ENCODE results near the gene FPGS.
A peak's percentile ranks its signal among the peaks of the same experiment; 100 is the strongest.

Gene FPGS

DNA sequence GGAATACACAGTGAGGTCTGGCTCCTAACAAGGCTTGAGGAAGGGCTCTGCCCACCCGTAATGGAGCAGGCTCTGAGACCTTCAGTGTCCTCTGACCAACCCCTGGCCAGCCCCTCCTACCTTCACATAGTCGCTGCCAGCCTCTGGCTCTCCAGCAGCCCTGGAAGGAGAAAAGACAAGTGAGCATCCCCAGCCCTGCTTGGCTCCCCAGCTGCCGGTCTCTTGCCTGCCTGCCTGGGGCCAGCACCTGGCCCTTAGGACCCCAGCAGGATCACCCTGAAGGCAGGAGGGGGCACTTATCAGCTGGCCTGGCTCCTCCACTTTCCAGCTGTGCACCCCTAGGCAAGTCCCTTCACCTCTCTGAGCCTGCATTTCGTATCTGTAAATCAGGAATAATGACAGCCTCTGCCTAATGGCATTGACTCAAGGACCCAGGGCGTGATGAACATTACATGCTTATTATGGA, 41.2 kb upstream of the FPGS start:
- TF ChIP-seq Cebpa-rat (IDR thresholded peaks at IDR 0.05) = no peak
- H3K36me3 ChIP-seq = peaks cover 98% of the 10 kb centered on the region
- no peak overlapping the region for H3K4me3 ChIP-seq
- H3K4me1 ChIP-seq = peaks cover 35% of the 10 kb centered on the region
- no peak overlapping the region for H3K9ac ChIP-seq
- peaks cover 97% of the 10 kb centered on the region for H4K20me1 ChIP-seq
- no peaks in the 10 kb centered on the region for H3K27me3 ChIP-seq
- H3K27ac ChIP-seq = no peak overlapping the region
- no peaks in the 10 kb centered on the region for H3K9me3 ChIP-seq
- no peak overlapping the region for H3K4me2 ChIP-seq

GRCh38 chr9:127762111-127762676, 40.5 kb upstream of the FPGS start:
- Histone ChIP-seq H3K9me3 (no peaks in the 10 kb centered on the region), H3K27ac (peak overlapping the region; percentile 16; the same call in 1 of the 2 replicates), H3K9ac (no peak overlapping the region), H3K4me2 (0 out of 2 replicates have a peak overlapping the region, but pooled peaks have one; percentile 15), H3K4me3 (no peak overlapping the region), H3K4me1 (peaks cover 41% of the 10 kb centered on the region), H4K20me1 (peaks cover 97% of the 10 kb centered on the region), H3K27me3 (no peaks in the 10 kb centered on the region), H3K36me3 (peaks cover 98% of the 10 kb centered on the region)
- no peak for TF ChIP-seq Cebpa-rat (IDR thresholded peaks at IDR 0.05)

DNA sequence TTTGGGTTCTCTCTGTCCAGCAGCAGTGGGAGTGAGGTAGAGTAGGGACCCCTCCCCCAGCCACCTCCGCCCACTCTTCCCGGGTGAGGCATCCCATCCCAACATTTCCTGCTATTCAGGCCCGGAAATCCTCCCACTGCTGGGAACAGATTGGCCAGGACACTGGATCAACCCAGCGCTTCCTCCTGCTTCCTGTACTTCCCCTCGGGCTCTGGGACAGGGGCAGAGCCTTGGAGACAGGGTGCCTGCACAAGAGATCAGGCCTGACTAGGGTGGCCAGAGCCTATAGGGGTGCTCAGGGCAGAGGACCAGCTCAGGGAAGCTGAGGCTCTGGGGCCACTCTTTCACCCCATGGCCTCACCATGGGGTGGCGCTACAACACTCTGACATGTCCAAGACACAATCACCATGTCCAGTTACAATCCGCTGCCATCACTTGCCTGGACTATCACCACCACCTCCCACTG, 38.7 kb upstream of the FPGS start:
- 0 out of 2 replicates have a peak overlapping the region, but pooled peaks have one; percentile 22 for H3K4me2 ChIP-seq
- H3K9ac ChIP-seq = no peak overlapping the region
- H3K36me3 ChIP-seq = peaks cover 96% of the 10 kb centered on the region
- H3K4me3 ChIP-seq = no peak overlapping the region
- TF ChIP-seq Cebpa-rat (IDR thresholded peaks at IDR 0.05) = no peak
- H3K4me1 ChIP-seq = peaks cover 59% of the 10 kb centered on the region
- H3K27me3 ChIP-seq = no peaks in the 10 kb centered on the region
- H3K27ac ChIP-seq = peak overlapping the region; percentile 33; the same call in 1 of the 2 replicates
- peaks cover 98% of the 10 kb centered on the region for H4K20me1 ChIP-seq
- no peaks in the 10 kb centered on the region for H3K9me3 ChIP-seq

GRCh38 chr9:127765418-127765817, 37.3 kb upstream of the FPGS start:
- peaks cover 88% of the 10 kb centered on the region for H3K36me3 ChIP-seq
- H3K27me3 ChIP-seq = no peaks in the 10 kb centered on the region
- H3K4me3 ChIP-seq = no peak overlapping the region
- H3K4me2 ChIP-seq = no peak overlapping the region
- no peak overlapping the region for H3K9ac ChIP-seq
- no peak overlapping the region for H3K27ac ChIP-seq
- H3K4me1 ChIP-seq = peaks cover 74% of the 10 kb centered on the region
- H3K9me3 ChIP-seq = no peaks in the 10 kb centered on the region
- no peak for TF ChIP-seq Cebpa-rat (IDR thresholded peaks at IDR 0.05)
- H4K20me1 ChIP-seq = peaks cover 100% of the 10 kb centered on the region

- peaks cover 98% of the 10 kb centered on the region for H4K20me1 ChIP-seq
- TF ChIP-seq Cebpa-rat (IDR thresholded peaks at IDR 0.05) = no peak
- peaks cover 80% of the 10 kb centered on the region for H3K36me3 ChIP-seq
- peak overlapping the region; percentile 65 for H3K9ac ChIP-seq
- peak overlapping the region; percentile 10; the same call in 1 of the 2 replicates for H3K4me3 ChIP-seq
- no peaks in the 10 kb centered on the region for H3K9me3 ChIP-seq
- H3K4me2 ChIP-seq = peak overlapping the region; percentile 98
- H3K27ac ChIP-seq = peak overlapping the region; percentile 57
- no peaks in the 10 kb centered on the region for H3K27me3 ChIP-seq
- peaks cover 86% of the 10 kb centered on the region for H3K4me1 ChIP-seq
These were observed 35.3 kb upstream of the FPGS start for GRCh38 chr9:127767410-127767809.

DNA sequence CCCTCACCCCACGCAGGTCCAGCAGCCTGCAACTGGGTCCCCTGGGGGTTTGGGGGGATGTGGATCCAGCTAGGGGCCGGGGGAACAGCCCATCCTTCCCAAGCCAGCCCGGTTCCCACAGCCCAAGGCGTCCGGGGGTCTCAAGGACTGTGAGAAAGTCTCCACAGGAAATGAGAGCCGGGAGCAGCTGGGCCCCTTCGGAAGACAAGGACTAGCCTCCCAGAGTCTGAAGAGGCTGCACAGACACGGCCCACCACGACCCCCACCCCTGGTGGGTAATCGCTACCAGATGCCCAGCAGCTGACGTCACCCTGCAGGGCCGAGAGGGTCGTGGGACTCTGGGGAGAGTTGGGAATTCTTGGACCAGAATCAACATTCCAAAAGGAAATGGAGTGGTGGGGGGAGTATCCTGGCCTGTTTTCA, 34.8 kb upstream of the FPGS start:
- peak overlapping the region; percentile 10; the same call in 1 of the 2 replicates for H3K4me3 ChIP-seq
- peak overlapping the region; percentile 65 for H3K9ac ChIP-seq
- H3K36me3 ChIP-seq = peaks cover 80% of the 10 kb centered on the region
- peak overlapping the region; percentile 57 for H3K27ac ChIP-seq
- no peak for TF ChIP-seq Cebpa-rat (IDR thresholded peaks at IDR 0.05)
- H3K27me3 ChIP-seq = no peaks in the 10 kb centered on the region
- peak overlapping the region; percentile 98 for H3K4me2 ChIP-seq
- H3K9me3 ChIP-seq = no peaks in the 10 kb centered on the region
- peaks cover 98% of the 10 kb centered on the region for H4K20me1 ChIP-seq
- peaks cover 86% of the 10 kb centered on the region for H3K4me1 ChIP-seq

- Histone ChIP-seq H3K27ac (peak overlapping the region; percentile 58), H3K27me3 (no peaks in the 10 kb centered on the region), H4K20me1 (peaks cover 98% of the 10 kb centered on the region)
These were observed 34.0 kb upstream of the FPGS start for GRCh38 chr9:127768698-127769097.

GRCh38 chr9:127769101-127769500, 33.6 kb upstream of the FPGS start:
- Histone ChIP-seq H4K20me1 (peaks cover 98% of the 10 kb centered on the region), H3K36me3 (peaks cover 80% of the 10 kb centered on the region), H3K4me1 (peaks cover 85% of the 10 kb centered on the region)

More at GRCh38 chr9:127768698-127769097, 34.0 kb upstream of the FPGS start:
- H3K4me1 ChIP-seq = peaks cover 85% of the 10 kb centered on the region
- peaks cover 80% of the 10 kb centered on the region for H3K36me3 ChIP-seq
- H3K4me3 ChIP-seq = no peak overlapping the region
- H3K4me2 ChIP-seq = peak overlapping the region; percentile 98
- no peaks in the 10 kb centered on the region for H3K9me3 ChIP-seq
- H3K9ac ChIP-seq = peak overlapping the region; percentile 65; the same call in 1 of the 2 replicates
- no peak for TF ChIP-seq Cebpa-rat (IDR thresholded peaks at IDR 0.05)

GRCh38 chr9:127769929-127770582, 32.6 kb upstream of the FPGS start:
- TF ChIP-seq Cebpa-rat (IDR thresholded peaks at IDR 0.05) = no peak
- Histone ChIP-seq H3K27me3 (no peaks in the 10 kb centered on the region), H3K27ac (peak overlapping the region; percentile 58), H3K9ac (peak overlapping the region; percentile 73), H3K4me1 (peaks cover 88% of the 10 kb centered on the region), H3K4me3 (peak overlapping the region; percentile 68), H4K20me1 (peaks cover 98% of the 10 kb centered on the region), H3K36me3 (peaks cover 80% of the 10 kb centered on the region), H3K9me3 (no peaks in the 10 kb centered on the region), H3K4me2 (peak overlapping the region; percentile 98)

More at GRCh38 chr9:127769101-127769500, 33.6 kb upstream of the FPGS start:
- TF ChIP-seq Cebpa-rat (IDR thresholded peaks at IDR 0.05) = no peak
- peak overlapping the region; percentile 98 for H3K4me2 ChIP-seq
- peak overlapping the region; percentile 58; the same call in 1 of the 2 replicates for H3K27ac ChIP-seq
- peak overlapping the region; percentile 73; the same call in 1 of the 2 replicates for H3K9ac ChIP-seq
- no peaks in the 10 kb centered on the region for H3K27me3 ChIP-seq
- H3K4me3 ChIP-seq = no peak overlapping the region
- H3K9me3 ChIP-seq = no peaks in the 10 kb centered on the region

- H3K27ac ChIP-seq = peak overlapping the region; percentile 58
These were observed 32.1 kb upstream of the FPGS start for GRCh38 chr9:127770583-127770904.

More at GRCh38 chr9:127770583-127770904, 32.1 kb upstream of the FPGS start:
- no peak for TF ChIP-seq Cebpa-rat (IDR thresholded peaks at IDR 0.05)
- Histone ChIP-seq H3K4me1 (peaks cover 88% of the 10 kb centered on the region), H3K4me2 (peak overlapping the region; percentile 98), H4K20me1 (peaks cover 98% of the 10 kb centered on the region), H3K36me3 (peaks cover 77% of the 10 kb centered on the region), H3K4me3 (peak overlapping the region; percentile 68), H3K9ac (peak overlapping the region; percentile 73), H3K27me3 (no peaks in the 10 kb centered on the region), H3K9me3 (no peaks in the 10 kb centered on the region)
